HG03457 (cell line): Measurements from ENCODE around the gene SLC6A5.
"Not testable (repeated sequence)": the region's sequence is repeated elsewhere in the genome, so short reads cannot be mapped to it uniquely, and the experiment has no call there.

Experiments
- ATAC-seq: cut with Tn5 transposase; IDR thresholded peaks from one replicate; pipeline ENCODE4 v1.9.1; 2021; ENCODE audit warnings: moderate number of reproducible peaks; ENCODE audit not compliant: unreplicated experiment

The SLC6A5 gene

DNA sequence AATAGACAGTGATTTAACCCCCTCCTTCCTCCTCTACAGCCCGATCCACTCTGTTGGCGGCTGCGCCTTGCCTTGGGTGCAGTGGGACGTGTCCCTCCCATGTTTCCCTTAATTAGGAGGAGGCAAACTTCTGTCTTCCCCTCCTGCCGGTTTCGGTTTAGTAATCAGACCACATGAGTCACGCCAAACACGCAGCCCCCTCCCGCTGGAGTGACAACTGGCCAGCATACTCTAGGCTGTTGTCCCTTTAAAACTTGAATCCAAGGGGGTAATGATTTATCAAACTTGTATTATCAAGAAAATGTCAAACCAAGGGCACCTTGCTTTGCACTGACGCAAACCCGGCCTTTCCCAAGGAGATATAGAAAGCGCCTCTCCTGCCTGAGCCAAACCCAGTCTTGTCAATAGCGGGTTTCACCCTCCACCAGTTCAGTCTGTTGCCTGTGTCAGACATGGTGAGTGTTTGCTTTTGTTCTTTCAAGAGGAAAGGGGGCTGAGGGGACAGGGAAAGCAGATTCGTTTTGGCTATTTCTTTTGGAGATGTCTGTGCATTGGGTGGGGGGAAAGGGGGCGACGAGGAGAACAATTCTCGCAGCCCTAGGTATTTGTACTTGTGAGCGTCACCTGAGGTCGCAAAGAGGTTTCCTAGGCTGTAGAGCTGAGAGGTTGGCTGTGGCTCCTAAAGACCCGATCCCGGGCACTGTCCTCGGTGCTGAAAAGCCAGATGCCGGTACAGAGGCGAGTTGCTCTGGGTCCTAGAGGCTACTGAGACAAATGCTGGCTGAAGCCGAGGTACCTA is at the start of gene SLC6A5:
TSS of gene SLC6A5 (plus strand) at position 388 of the 799 bp plus-strand sequence. CDS start at position 453, 65 bp downstream.
- no peak for ATAC-seq

DNA sequence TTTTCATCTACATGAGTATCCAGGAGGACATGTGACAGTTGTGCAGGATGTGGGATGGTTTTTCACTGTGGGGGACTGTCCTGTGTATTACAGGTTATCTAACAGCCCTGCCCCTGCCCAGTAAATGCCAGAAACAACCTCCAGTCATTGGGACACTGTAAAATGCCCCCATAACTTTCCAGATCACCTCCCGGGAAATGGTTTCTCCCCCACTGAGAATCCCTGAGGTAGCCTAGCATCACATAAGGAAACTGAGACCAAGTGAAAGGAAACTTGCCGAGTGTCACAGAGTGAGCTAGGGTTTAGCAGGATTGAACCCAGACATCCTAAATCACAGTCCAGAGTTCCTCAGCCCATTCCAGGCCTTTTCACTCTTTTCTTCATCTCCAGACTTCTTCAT is 48.3 kb upstream of the SLC6A5 start:
- ATAC-seq = no peak

DNA sequence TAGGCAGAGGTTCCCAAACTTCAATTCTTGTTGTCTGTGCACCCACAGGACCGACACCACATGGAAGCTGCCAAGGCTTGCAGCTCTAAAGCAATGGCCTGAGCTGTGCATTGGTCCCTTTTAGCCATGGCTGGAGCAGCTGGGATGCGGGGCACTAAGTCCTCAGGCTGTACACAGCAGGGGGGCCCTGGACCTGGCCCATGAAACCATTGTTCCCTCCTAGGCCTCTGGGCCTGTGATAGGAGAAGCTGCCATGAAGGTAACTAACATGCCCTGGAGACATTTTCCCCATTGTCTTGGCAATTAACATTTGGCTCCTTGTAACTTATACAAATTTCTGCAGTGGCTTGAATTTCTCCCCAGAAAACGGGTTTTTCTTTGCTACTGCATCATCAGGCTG is 43.6 kb upstream of the SLC6A5 start:
- no peak for ATAC-seq

DNA sequence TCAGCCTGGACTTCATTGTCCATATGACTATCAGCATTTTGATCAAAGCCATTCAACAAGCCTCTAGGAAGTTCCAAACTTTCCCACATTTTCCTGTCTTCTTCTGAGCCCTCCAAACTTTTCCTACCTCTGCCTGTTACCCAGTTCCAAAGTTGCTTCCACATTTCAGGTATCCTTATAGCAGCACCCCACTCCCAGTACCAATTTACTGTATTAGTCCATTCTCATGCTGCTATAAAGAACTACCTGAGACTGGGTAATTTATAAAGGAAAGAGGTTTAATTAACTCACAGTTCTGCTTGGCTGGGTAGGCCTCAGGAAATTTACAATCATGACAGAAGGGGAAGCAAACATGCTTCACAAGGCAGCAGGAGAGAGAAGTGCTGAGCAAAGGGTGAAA is 43.0 kb upstream of the SLC6A5 start:
- ATAC-seq = not testable (repeated sequence)

DNA sequence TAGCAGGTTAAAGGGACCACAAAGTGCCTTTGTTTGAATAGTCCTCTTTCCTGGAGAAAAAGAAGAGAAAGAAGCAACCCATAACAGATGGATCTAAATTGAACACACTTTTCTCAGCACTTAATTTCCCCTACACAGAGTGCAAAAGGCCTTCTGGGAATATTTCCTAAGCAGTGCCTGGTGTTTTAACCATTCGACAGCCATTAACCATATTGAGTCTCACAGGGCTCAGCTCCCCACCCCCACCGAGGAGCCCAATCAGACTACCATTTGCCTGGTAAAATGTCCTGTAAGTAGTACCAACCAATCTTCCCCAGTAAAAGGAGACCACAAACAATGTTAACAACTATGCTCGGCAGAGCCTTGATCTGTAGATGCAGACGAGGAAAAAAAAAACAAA is 40.7 kb upstream of the SLC6A5 start:
- ATAC-seq = no peak

DNA sequence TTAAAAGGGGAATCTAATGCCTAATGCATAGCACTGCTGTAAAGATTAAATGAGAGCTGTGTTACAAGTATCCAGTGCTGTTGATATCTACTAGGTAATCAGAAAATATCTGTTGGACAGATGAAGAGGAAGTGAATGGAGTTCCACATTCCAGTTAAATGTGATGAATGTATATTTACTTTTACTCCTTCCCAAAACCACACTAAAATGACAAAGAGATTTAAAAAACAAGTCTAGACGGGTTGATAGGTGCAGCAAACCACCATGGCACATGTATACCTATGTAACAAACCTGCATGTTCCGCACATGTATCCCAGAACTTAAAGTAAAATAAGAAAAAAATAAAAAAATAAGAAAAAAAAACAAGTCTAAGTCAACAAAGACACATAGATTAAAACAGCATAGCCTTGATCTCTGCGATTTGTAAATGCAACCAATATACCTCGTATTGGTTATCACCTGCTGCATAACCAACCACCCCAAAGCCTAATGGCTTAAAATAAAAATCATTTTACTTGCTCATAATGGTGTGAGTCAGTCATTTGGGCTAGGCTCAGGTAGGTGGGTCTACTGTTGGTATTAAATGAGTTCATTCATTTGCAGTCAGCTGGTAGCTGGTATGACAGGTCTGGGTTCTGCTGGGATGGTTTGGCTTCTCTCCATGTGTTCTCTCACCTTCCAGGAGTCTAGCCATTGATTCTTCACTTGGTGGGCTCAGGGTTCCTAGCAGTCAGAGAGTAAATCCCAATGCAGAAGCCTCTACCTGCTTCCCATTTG is 39.7 kb upstream of the SLC6A5 start:
- no peak for ATAC-seq

DNA sequence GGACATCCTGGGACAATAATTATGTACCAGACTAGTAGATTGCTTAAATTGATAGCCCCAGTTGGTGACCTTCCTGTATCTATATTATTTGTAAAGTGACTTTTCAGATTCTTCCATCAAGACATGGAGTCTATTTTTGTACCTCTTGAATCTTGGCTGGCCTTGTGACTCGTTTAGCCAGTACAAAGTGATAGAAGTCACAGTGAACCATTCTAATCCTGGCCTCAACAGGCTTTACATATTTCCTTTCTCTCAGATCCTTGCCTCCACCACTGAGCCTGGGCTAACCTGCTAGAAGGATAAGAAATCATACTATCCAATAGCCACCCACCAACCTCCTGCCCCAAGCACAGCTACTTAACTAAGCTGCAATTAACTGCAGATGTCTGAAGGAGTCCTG is 37.5 kb upstream of the SLC6A5 start:
- no peak for ATAC-seq

DNA sequence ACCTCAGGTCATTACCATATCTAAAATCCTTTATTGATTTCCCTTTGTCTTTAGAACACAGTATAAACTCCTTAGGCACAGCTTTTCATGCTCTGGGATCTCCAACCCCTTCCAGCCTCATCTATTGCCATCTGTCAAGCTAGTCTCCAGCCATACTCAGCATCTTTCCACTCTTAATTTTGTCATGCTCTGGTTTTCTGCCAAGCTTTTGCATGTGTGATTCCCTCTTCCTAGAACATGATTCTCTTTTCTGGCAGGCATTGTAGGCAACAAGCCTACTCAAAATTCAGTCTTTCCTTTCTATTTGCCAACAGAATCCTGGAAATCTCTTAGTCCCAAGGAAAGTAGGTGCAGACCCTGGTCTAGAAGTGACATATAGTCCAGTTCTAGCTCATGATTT is 35.5 kb upstream of the SLC6A5 start:
- no peak for ATAC-seq

DNA sequence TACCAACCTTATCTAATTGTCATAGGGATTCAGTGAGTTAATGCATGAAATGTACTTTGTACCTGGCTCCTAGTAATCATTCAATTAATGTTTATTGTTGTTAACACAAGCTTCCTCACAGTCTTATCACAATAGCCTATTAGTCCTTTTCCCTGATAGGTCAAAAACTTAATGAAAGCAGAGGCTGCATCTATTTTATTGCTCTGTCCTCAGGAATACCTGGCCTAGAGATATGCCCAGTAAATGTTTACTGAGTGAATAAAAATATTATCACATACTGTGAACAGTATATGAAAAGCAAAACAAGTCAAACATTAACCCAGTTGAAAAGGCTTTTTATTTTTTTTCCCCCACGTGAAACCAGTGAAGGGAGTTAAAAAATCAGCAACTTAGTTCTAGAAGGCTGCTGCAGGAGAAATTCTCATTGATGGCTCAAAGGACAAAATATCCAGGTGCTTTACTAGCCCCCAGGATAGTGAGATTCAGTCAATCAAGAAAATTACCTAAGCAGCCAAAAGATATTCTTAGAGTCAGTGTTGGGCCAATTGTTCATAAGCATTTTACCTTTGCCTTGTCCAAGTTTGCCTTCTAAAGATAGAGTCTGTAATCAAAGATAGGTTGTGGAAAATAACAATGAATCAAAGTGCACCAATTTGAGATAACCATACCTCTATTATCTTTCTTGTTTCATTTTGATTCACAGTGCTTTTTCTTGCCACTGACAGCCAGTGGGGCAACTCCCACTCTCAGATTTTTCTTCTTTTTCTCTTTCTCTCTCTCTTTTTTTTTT is 34.4 kb upstream of the SLC6A5 start:
- no peak for ATAC-seq

DNA sequence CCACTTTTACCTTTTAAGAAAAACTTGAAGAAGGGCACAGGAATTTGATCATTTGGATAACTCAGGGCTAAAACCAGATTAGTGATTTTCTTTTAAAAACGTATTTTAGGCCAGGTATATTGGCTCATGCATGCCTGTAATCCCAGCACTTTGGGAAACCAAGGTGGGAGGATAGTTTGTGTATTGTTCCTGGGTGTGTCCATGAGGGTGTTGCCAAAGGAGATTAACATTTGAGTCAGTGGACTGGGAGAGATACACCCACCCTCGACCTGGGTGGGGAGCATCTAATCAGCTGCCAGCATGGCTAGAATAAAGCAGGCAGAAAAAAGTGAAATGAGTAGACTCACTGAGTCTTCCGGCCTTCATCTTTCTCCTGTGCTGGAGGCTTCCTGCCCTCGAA is 33.3 kb upstream of the SLC6A5 start:
- not testable (repeated sequence) for ATAC-seq

DNA sequence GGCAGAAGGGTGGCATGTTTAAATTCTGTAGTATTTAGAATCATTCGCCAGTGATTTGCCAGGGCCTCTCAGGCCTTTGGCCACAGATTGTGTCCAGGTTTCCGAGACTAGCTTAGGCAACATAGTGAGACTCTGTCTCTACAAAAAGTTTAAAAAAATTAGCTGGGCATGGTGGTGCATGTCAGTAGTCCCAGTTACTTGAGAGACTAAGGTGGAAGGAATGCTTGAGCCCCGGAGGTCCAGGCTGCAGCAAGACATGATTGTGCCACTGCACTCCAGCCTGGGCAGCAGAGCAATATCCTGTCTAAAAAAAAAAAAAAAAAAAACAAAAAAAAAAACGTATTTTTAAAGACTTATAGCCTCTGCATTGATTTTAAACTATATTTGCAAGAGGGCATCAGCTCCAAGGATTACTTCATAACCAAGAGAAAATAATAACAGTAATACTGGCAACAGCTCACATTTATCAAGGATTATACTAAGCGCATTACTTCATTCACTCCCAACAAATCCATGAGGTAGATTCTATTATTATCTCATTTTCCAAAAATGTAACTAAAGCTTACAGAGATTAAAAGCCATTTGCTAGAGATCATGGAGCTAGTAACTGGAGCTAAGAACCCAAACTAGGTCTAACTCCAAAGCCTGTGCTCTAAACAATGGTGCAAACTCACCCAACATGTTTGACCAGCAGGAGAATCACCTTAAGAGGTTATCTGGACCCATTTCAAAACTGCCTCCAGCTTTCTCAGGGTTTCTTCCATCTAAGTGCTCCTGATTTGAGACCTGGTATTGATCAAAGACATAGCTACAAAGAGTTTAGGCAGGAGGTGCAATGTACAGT is 32.6 kb upstream of the SLC6A5 start:
- ATAC-seq = no peak

DNA sequence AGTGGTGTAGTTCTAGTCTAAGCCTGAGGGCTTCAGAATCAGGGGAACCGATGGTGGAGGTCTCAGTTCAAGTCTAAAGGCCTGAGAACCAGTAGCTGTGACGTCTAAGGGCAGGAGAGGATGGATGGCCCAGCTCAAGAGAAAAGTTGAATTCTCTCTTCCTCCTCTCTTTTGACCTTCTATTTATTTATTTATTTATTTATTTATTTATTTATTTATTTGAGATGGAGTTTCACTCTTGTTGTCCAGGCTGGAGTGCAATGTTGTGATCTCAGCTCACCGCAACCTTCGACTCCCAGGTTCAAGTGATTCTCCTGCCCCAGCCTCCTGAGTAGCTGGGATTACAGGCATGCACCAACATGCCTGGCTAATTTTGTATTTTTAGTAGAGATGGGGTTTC is 19.7 kb upstream of the SLC6A5 start:
- ATAC-seq = not testable (repeated sequence)

DNA sequence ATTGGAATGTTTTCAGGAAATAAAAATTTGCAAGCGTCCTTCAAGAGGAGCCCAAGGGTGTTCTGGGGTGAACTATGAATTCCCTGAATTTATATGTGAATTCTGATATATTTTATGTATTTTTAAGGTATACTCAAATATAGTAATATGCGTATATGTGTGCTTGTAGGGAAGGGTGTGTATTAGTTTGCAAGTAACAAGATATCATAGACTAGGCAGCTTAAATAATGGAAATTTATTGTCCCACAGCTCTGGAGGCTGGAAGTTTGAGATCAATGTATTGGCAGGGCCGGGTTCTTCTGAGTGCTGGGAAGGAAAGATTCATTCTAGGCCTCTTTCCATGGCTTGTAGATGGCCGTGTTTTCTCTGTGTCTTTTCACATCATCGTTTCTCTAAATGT is 16.2 kb upstream of the SLC6A5 start:
- no peak for ATAC-seq

DNA sequence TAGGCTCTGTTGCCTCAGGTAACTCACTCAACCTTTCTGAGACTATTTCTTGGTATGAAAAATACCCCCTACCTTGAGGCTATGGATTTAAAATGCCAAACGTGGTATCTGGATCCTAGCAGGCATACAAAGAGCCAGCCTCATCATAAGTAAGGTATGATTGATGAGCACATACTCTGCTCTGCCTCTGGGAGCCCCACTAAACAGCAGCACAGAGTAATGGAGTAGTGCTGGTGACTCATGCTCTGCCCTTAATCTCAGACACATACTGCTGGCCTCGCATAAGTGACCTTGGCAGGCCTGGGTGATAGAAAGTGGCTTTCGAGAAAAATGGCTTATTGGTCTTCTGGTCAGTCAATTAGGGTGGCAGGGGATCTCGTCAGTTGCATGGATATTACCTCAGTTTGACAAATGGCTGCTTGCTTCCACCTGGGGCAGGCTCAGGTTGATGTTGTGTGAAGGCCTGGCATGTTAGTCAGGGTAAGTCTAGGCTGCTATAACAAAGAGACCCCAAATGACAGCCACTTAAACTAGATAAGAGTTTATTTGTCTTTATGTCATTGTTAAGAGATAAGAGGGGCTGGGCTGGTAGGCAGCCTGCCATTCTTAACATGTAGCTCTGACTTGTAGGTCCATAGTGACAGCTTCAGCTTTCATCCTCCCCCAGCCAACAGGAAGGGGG is 15.2 kb upstream of the SLC6A5 start:
- ATAC-seq = no peak

DNA sequence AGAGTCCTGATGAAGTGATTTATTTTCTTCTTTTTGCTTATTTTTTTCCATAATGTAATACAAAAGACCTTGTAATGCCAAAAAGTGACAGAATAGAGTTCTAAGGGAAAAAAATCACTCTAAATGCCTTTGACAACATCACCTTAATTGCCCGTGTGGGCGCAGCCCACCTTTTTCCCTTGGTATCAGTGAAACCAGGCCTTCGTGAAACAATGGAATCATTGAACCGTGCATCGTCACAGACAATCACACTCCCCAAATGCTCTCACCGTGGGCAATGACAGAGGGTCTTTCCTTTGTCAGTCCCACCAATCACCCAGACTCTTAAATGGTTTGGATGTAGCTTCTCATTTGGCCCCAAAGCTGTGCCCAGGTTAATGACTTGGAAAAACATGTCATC is 9.6 kb upstream of the SLC6A5 start:
- no peak for ATAC-seq

DNA sequence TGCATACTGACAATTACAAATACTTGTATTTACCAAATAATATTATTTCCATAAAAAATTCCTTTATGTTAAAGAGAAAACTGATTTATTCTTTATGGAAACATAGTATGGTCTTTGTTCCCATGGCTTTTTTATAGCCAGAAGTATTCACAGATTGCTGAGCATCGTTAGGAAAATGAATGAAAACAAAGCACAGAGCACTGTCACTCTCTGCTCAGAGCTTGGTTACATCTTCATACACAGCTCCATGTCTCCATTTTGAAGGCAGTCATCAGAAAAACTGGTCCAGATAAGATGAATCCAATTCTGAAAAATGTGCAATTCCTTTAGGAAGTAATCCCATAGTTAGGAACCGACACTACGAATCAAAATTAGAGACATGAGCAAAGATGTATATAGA is 9.0 kb upstream of the SLC6A5 start:
- ATAC-seq = no peak

DNA sequence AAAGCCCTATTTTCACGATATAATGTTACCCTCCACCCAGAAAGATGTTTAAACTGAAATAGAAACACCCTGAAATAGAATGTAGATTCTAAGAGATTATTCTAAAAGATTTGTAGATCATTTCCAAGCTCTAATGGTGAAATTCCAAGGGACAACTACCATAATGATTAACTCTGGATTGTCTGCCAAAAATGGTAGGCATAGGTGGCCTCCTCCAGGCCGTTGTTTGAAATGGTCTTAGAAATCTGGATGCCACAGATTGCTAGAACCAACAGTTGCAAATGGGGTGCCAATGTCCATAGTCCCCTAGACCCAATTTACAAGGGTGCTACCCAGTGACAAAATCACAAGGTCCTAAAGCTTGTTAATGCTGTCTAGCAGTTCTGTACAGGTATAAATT is 6.7 kb upstream of the SLC6A5 start:
- ATAC-seq = no peak

DNA sequence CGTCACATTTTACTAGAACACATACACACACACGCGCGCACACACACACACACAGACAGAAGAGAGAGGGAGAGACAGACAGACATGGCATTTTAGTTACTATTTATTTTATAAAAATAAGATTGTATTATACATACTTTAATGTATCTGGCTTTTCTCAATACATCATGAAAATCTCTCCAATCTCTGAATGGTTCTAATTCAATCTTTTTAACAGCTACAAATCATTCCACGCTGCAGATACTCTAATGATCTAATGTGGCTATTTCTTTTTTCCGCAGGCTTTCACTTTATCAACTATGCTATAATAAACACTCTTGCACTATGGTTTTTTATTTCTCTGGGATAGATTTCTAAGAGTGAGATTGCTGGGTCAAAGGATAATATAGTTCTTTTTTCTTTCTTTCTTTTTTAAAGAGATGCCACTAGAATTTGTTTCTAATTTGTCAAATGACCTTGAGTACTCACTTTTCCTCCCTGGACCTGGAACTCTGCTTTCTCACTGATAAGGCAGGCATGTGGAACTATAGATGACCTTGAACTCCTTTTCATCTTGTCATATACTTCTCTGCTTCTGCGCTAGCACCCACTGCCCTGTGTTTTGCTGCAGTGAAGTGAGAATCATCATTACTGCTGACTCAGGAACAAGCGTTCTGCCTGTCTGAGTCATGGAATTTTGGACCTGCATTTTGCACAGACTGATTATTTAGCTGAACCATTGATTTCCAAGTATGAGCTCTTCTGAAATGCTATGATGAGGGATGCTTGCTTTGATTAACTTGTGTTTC is 4.9 kb upstream of the SLC6A5 start:
- ATAC-seq = no peak

DNA sequence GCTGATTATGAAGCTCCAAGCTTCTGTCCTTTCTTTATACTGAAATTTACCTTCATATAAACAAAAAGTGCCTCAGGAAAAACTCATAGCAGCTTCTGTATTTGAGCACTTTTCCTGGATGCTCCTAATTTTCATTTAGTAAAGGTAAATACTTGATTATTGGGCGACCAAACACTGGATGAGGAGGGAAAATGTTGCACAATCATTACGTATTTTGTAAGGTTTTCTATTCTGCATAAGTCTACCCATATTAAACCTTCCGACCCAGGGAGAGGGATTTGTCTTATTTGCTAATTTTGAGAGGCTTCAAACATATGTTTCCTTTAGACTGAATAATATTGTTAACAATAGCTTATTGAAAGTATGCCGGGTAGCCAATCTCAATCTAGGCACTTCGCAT is 4.3 kb upstream of the SLC6A5 start:
- no peak for ATAC-seq
